Stimulated activated naive CD4-positive, alpha-beta T cell (primary cell): ENCODE measurements around the gene ATP8B2.

Source experiments
- DNase-seq, 6 experiments: peaks; one replicate each; lab custom pipeline; 2025; lab: John Stamatoyannopoulos, UW

The ATP8B2 gene

DNA sequence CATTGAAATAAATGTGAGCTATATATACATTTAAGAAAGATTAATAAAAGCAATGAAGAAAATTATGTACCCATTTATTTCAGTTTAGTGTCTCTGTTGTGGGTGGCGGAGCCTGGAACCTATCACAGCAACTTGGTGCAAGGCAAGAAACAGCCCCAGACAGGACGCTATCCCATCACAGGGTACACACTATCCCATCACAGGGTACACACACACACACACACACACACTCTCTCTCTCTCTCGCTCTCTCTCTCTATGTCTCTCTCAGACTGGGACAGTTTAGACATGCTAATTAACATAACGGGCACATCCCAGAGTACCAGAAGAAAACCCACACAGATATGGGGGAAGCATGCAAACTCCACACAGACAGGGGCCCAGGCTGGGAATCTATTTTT lies 73.4 kb downstream of the ATP8B2 start:
- no peak for DNase-seq

DNA sequence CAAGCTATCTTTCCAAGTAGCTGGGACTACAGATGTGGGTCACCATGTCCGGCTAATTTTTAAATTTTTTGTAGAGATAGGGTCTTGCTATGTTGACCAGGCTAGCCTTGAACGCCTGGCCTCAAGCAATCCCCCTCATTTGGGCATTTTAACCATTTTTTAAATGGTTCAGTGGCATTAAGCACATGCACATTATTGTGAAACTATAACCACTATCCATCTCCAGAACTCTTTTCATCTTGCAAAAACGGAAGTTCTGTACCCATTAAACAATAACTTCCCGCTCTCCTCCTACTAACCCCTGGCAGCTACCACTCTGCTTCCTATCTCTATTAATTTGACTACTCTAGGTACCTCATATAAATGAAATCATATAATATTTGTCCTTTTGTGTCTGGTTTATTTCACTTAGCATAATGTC lies 75.1 kb downstream of the ATP8B2 start:
- DNase-seq = peak in 1 of 6 experiments; percentile 8
